ENCODE results near the gene HECTD1.
"Not testable (repeated sequence)": the region's sequence is repeated elsewhere in the genome, so short reads cannot be mapped to it uniquely, and the experiment has no call there.

HECTD1 gene

GRCh38 chr14:31207755-31208545 is at the start of gene HECTD1:
HECTD1 (minus strand) TSS chr14:31207793; CDS start chr14:31205936, 1,857 bp downstream.
- DNase-seq (ENCODE audit: low read depth): peak; percentile 94
- peak within 1 kb of the TSS; percentile 96 for H3K4me3 ChIP-seq (ENCODE audit: low read depth, low read length)
- TF ChIP-seq POLR2A (IDR thresholded peaks at IDR 0.05; ENCODE audit: extremely low read depth, insufficient read length): peak; percentile 59
- TF ChIP-seq CTCF (IDR thresholded peaks at IDR 0.05; ENCODE audit: low read depth, low read length): peak; percentile 35
- peak; percentile 88 for TF ChIP-seq MYC (IDR thresholded peaks at IDR 0.05; ENCODE audit: low read depth, low read length)
- peak; percentile 63 for TF ChIP-seq MAX (IDR thresholded peaks at IDR 0.05; ENCODE audit: low read depth, low read length)

GRCh38 chr14:31257244-31257553 is 49.6 kb upstream of the HECTD1 start:
- TF ChIP-seq POLR2A (IDR thresholded peaks at IDR 0.05; ENCODE audit: extremely low read depth, insufficient read length) (no peak), MAX (IDR thresholded peaks at IDR 0.05; ENCODE audit: low read depth, low read length) (no peak), MYC (IDR thresholded peaks at IDR 0.05; ENCODE audit: low read depth, low read length) (no peak), CTCF (IDR thresholded peaks at IDR 0.05; ENCODE audit: low read depth, low read length) (no peak)
- no peak overlapping the region for H3K4me3 ChIP-seq (ENCODE audit: low read depth, low read length)
- DNase-seq (ENCODE audit: low read depth): no peak

- H3K4me3 ChIP-seq (ENCODE audit: low read depth, low read length): no peak overlapping the region
- DNase-seq (ENCODE audit: low read depth): no peak
- TF ChIP-seq CTCF (IDR thresholded peaks at IDR 0.05; ENCODE audit: low read depth, low read length): no peak
These were observed 49.1 kb upstream of the HECTD1 start for GRCh38 chr14:31256534-31257243.

- DNase-seq (ENCODE audit: low read depth); H3K4me3 ChIP-seq (ENCODE audit: low read depth, low read length): not testable (repeated sequence)
These were observed 48.3 kb upstream of the HECTD1 start for GRCh38 chr14:31255918-31256317.

DNA sequence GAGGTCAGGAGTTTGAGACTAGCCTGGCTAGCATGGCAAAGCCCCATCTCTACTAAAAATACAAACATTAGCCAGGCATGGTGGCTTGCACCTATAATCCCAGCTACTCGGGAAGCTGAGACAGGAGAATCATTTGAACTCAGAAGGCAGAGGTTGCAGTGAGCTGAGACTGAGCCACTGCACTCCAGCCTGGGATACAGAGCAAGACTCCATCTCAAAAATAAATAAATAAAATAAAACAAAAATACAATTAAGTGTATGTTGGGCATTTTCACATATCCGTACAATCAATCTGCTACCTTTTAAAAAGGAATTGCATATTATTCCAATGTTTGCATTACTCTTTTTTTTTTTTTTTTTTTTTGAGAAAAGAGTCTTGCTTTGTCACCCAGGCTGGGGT is 47.7 kb upstream of the HECTD1 start:
- no peak for DNase-seq (ENCODE audit: low read depth)
- H3K4me3 ChIP-seq (ENCODE audit: low read depth, low read length): no peak overlapping the region
- TF ChIP-seq POLR2A (IDR thresholded peaks at IDR 0.05; ENCODE audit: extremely low read depth, insufficient read length) (no peak), MYC (IDR thresholded peaks at IDR 0.05; ENCODE audit: low read depth, low read length) (no peak), MAX (IDR thresholded peaks at IDR 0.05; ENCODE audit: low read depth, low read length) (no peak), CTCF (IDR thresholded peaks at IDR 0.05; ENCODE audit: low read depth, low read length) (no peak)

- no peak overlapping the region for H3K4me3 ChIP-seq (ENCODE audit: low read depth, low read length)
- TF ChIP-seq POLR2A (IDR thresholded peaks at IDR 0.05; ENCODE audit: extremely low read depth, insufficient read length): no peak
- DNase-seq (ENCODE audit: low read depth): no peak
These were observed 46.3 kb upstream of the HECTD1 start for GRCh38 chr14:31253746-31254471.

Data from NB4 (cell line).